ENCODE results near the gene VN1R5. TPM values are rescaled to one million over a fixed set of nuclear protein-coding genes. Genes with fewer than 3 reads are reported as not detected.
"Not testable (repeated sequence)": the region's sequence is repeated elsewhere in the genome, so short reads cannot be mapped to it uniquely, and the experiment has no call there.

VN1R5 gene
- total RNA-seq (2014; rRNA removed; shearing (Covaris generic); ENCODE audit: low replicate concordance): not detected in 2 replicates

GRCh38 chr1:247255772-247256171 is at the start of gene VN1R5:
Gene VN1R5 (plus strand): TSS chr1:247256072.
- H3K36me3 ChIP-seq, H3K27me3 ChIP-seq, DNase-seq, H3K4me3 ChIP-seq, H3K9me3 ChIP-seq: not testable (repeated sequence)

- no peak for DNase-seq
- Histone ChIP-seq H3K9me3 (peaks cover 4% of the 10 kb centered on the region), H3K4me3 (peak overlapping the region; percentile 77), H3K36me3 (peaks cover 42% of the 10 kb centered on the region), H3K27me3 (peaks cover 2% of the 10 kb centered on the region; the same call in 1 of the 2 replicates)
These were observed 46.5 kb upstream of the VN1R5 start for GRCh38 chr1:247209396-247209795.

GRCh38 chr1:247210062-247210375 is 45.9 kb upstream of the VN1R5 start:
- Histone ChIP-seq H3K36me3 (peaks cover 39% of the 10 kb centered on the region), H3K4me3 (peak overlapping the region; percentile 77), H3K27me3 (peaks cover 8% of the 10 kb centered on the region), H3K9me3 (peaks cover 4% of the 10 kb centered on the region)
- no peak for DNase-seq

GRCh38 chr1:247210376-247211117 is 45.3 kb upstream of the VN1R5 start:
- Histone ChIP-seq H3K27me3 (peaks cover 13% of the 10 kb centered on the region), H3K4me3 (peak overlapping the region; percentile 77), H3K9me3 (peaks cover 3% of the 10 kb centered on the region; the same call in 1 of the 2 replicates), H3K36me3 (peaks cover 36% of the 10 kb centered on the region)
- DNase-seq: peak; percentile 97

- Histone ChIP-seq H3K9me3 (peaks cover 3% of the 10 kb centered on the region; the same call in 1 of the 2 replicates), H3K27me3 (peaks cover 19% of the 10 kb centered on the region), H3K4me3 (peak overlapping the region; percentile 77), H3K36me3 (peaks cover 28% of the 10 kb centered on the region)
- DNase-seq: no peak
These were observed 44.5 kb upstream of the VN1R5 start for GRCh38 chr1:247211339-247211738.

- no peak for DNase-seq
- Histone ChIP-seq H3K36me3 (peaks cover 24% of the 10 kb centered on the region), H3K27me3 (peaks cover 22% of the 10 kb centered on the region), H3K9me3 (peaks cover 3% of the 10 kb centered on the region; the same call in 1 of the 2 replicates), H3K4me3 (no peak overlapping the region)
These were observed 43.9 kb upstream of the VN1R5 start for GRCh38 chr1:247212012-247212411.

- DNase-seq: no peak
- Histone ChIP-seq H3K36me3 (peaks cover 14% of the 10 kb centered on the region), H3K4me3 (no peak overlapping the region), H3K9me3 (no peaks in the 10 kb centered on the region; the same call in 1 of the 2 replicates), H3K27me3 (peaks cover 22% of the 10 kb centered on the region)
These were observed 43.0 kb upstream of the VN1R5 start for GRCh38 chr1:247212627-247213617.

GRCh38 chr1:247216261-247216660 is 39.6 kb upstream of the VN1R5 start:
- no peak overlapping the region for H3K4me3 ChIP-seq
- H3K36me3 ChIP-seq: no peaks in the 10 kb centered on the region
- no peaks in the 10 kb centered on the region; the same call in 1 of the 2 replicates for H3K9me3 ChIP-seq
- H3K27me3 ChIP-seq: peaks cover 22% of the 10 kb centered on the region
- DNase-seq: no peak

- Histone ChIP-seq H3K9me3 (no peaks in the 10 kb centered on the region; the same call in 1 of the 2 replicates), H3K27me3 (peaks cover 22% of the 10 kb centered on the region), H3K36me3 (no peaks in the 10 kb centered on the region), H3K4me3 (no peak overlapping the region)
- DNase-seq: no peak
These were observed 37.7 kb upstream of the VN1R5 start for GRCh38 chr1:247218121-247218651.

- Histone ChIP-seq H3K9me3 (peaks cover 10% of the 10 kb centered on the region; the same call in 1 of the 2 replicates), H3K27me3 (peaks cover 11% of the 10 kb centered on the region)
- not testable (repeated sequence) for H3K36me3 ChIP-seq, H3K4me3 ChIP-seq, DNase-seq
These were observed 35.6 kb upstream of the VN1R5 start for GRCh38 chr1:247220280-247220679.

- Histone ChIP-seq H3K36me3 (no peaks in the 10 kb centered on the region), H3K27me3 (no peaks in the 10 kb centered on the region), H3K4me3 (no peak overlapping the region), H3K9me3 (peaks cover 13% of the 10 kb centered on the region; the same call in 1 of the 2 replicates)
- no peak for DNase-seq
These were observed 33.0 kb upstream of the VN1R5 start for GRCh38 chr1:247222840-247223239.

- H3K36me3 ChIP-seq: no peaks in the 10 kb centered on the region
- H3K4me3 ChIP-seq: no peak overlapping the region
- no peak for DNase-seq
- no peaks in the 10 kb centered on the region for H3K27me3 ChIP-seq
- H3K9me3 ChIP-seq: peaks cover 20% of the 10 kb centered on the region; the same call in 1 of the 2 replicates
These were observed 31.1 kb upstream of the VN1R5 start for GRCh38 chr1:247224822-247225221.

GRCh38 chr1:247228133-247228532 is 27.7 kb upstream of the VN1R5 start:
- Histone ChIP-seq H3K27me3 (no peaks in the 10 kb centered on the region), H3K4me3 (no peak overlapping the region)
- no peak for DNase-seq

GRCh38 chr1:247241691-247242090 is 14.2 kb upstream of the VN1R5 start:
- Histone ChIP-seq H3K36me3 (no peaks in the 10 kb centered on the region), H3K27me3 (no peaks in the 10 kb centered on the region), H3K4me3 (no peak overlapping the region), H3K9me3 (no peaks in the 10 kb centered on the region)
- DNase-seq: no peak

More at GRCh38 chr1:247228133-247228532, 27.7 kb upstream of the VN1R5 start:
- peaks cover 20% of the 10 kb centered on the region; the same call in 1 of the 2 replicates for H3K9me3 ChIP-seq
- H3K36me3 ChIP-seq: no peaks in the 10 kb centered on the region

- Histone ChIP-seq H3K9me3 (no peaks in the 10 kb centered on the region), H3K27me3 (no peaks in the 10 kb centered on the region), H3K4me3 (no peak overlapping the region), H3K36me3 (no peaks in the 10 kb centered on the region)
- DNase-seq: no peak
These were observed 12.2 kb upstream of the VN1R5 start for GRCh38 chr1:247243524-247244137.

GRCh38 chr1:247246325-247247115 is 9.4 kb upstream of the VN1R5 start:
- Histone ChIP-seq H3K4me3 (no peak overlapping the region), H3K36me3 (no peaks in the 10 kb centered on the region), H3K9me3 (no peaks in the 10 kb centered on the region), H3K27me3 (no peaks in the 10 kb centered on the region)
- DNase-seq: no peak
